Hematopoietic multipotent progenitor cell treated with erythropoietin and hydrocortisone succinate and interleukin-3 and kit ligand, for 8 days (in vitro differentiated cells): ENCODE results near the gene ENPP3.
A peak's percentile ranks its signal among the peaks of the same experiment; 100 is the strongest.

Experiments used
- DNase-seq: peaks from one replicate; pipeline ENCODE4 v3.0.0-alpha.2; 2015

ENPP3 gene

GRCh38 chr6:131642987-131643611 is 6.0 kb downstream of the ENPP3 start:
- DNase-seq, result peak; percentile 24

DNA sequence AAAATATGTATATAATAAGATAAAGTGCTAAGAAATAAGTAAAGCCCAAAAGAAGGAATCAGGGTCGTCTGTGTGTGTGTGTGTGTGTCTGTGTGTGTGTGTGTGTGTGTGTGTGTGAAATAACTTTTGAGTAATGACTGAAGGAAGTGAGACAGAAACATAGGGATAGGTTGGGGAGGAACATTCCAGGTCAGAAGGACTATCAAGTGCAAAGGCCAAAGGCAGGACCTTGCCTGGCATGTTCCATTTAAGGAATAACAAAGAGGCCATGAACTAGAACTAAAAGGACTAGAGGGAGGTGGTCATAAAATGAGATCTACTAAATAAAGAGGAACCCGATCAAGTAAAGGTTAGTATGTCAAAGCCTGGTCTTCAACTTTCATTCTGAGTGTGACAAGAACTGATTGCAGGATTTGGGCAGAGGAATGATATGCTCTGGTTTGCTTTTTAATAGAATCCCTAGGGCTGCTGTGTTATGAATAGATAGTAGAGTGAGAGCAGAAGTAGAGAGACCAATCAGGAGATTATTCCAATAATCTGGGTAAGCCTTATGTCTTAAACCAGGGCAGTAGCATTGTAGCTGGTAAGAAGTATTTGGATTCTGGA is 6.9 kb downstream of the ENPP3 start:
- peak; percentile 46 for DNase-seq

- no peak for DNase-seq
Observed at GRCh38 chr6:131644921-131645320, 7.8 kb downstream of the ENPP3 start.

DNA sequence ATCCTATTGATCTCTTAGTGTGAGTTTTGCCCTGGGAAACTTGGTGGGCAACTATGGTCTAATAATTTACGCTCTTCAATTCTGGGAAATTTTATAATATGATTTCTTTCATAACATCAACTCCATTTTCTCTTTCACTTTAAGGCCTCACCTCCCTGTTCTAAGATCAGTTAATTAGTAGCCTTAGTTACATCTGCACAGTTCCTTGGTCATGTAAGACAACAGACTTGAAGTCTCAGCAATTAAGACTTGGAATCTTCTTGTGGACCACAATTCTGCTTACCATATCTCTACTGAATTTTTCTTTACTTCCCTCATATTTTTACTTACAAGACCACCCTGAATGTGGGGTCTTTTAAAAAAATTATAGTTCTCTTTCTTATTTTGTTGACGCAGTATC is 8.7 kb downstream of the ENPP3 start:
- DNase-seq, result peak; percentile 29

DNA sequence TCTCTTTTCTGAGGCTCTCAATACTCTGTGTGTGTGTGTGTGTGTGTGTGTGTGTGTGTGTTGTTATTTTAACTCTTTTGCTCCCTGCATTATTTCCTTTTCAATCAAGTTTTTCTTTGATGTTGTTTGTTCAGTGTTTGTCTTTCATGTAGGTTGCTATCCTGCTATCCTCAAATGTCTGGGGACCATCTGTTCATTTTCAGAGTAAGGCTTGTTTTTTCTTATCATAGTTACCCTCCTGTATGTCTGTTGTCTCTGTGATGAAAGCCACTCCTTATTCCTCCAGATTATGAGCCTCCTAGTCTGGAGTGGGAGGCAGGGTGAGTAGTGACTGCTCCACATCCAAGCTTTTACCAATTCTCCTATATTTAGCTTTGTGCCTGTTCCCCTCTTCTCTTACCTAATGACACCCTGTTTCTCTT is 9.2 kb downstream of the ENPP3 start:
- peak; percentile 93 for DNase-seq

DNA sequence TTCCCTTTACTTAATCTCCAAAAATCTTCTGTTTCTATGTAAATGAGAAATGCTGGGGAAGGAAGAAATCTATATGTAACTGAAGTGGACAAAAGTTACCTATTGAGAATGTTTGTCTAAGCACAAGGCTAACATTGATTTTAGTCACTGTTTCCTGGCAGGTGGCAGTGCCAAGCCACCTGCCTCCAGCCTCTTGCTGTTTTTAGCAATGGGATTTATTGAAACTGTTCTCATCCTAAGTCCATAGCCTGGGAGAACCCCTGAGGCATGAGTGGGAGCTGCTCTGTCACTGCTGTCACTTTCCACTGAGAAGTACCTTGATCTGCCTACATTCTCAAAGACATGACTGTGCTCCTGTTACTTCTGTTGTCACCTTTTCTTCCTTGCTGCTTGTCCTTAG is 14.7 kb downstream of the ENPP3 start:
- no peak for DNase-seq

GRCh38 chr6:131652472-131652871 is 15.4 kb downstream of the ENPP3 start:
- no peak for DNase-seq

DNA sequence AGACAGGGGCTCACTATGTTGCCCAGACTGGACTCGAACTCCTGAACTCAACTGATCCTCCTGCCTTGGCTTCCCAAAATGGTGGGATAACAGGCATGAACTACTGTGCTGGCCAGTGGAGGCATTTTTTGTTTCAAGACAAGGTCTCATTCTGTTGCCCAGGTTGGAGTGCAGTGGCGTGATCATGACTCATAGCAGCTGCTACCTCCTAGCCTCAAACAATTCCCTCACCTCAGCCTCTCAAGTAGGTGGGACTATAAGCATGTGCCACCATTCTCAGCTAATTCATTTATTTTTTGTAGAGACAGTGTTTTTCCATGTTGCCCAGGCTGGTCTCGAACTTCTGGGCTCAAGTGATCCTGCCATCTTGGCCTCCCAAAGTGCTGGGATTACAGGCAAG is 17.2 kb downstream of the ENPP3 start:
- DNase-seq, result no peak

- no peak for DNase-seq
Observed at GRCh38 chr6:131655387-131655786, 18.3 kb downstream of the ENPP3 start.

GRCh38 chr6:131655951-131656350 is 18.8 kb downstream of the ENPP3 start:
- DNase-seq, result no peak

DNA sequence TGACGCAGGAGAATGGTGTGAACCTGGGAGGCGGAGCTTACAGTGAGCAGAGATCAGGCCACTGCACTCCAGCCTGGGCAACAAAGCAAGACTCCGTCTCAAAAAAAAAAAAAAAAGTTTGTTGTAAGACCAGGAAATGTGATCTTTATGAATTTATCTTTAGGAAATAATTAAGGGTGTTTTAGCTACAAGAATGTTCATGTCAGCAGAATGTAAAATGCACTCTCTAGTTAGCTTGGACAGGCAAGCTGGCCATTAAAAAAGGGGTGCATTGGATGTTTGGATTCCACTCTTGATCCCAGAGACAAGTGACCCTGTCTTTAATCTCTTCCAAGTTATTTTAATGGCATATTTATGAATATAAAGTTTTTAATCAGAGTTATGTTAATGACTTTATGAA is 19.6 kb downstream of the ENPP3 start:
- no peak for DNase-seq

DNA sequence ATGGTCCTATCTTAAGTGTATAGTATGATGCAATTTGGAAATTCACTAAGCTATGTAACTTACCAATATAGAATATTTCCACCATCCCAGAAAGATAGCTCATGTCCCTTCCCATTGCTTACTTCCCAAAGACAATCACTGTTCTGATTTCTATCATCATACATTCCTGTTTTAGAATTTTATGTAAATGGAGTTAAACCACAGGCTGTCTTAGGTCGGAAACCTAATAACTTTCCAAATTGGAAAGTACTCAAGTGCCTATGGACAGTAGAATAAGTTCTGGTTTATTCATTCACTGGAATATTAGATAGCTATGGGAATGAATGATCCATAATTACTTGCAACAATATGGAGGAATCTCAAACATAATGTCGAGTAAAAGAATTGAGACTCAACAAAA is 20.1 kb downstream of the ENPP3 start:
- no peak for DNase-seq

GRCh38 chr6:131657630-131658111 is 20.6 kb downstream of the ENPP3 start:
- DNase-seq, result peak; percentile 53

GRCh38 chr6:131658287-131658686 is 21.2 kb downstream of the ENPP3 start:
- DNase-seq, result no peak

DNA sequence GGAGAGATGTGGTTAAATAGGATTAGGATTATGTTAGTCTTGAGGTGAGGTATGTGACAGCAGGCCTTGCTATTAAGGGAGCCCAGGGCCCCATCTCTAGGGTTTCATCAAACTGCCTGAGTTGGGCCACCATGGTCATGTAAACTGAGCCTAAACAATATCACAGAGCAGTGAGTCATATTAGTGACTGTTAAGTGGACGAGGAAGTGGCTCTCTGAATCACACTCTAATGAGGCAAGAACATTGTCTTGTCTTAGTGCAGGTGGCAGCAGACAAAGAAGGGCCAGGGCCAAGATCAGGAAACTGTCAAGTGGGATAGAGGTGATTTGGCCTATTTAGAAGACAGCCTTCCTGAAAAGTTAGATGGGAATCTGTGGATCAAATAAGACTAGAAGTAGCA is 23.1 kb downstream of the ENPP3 start:
- peak; percentile 14 for DNase-seq

DNA sequence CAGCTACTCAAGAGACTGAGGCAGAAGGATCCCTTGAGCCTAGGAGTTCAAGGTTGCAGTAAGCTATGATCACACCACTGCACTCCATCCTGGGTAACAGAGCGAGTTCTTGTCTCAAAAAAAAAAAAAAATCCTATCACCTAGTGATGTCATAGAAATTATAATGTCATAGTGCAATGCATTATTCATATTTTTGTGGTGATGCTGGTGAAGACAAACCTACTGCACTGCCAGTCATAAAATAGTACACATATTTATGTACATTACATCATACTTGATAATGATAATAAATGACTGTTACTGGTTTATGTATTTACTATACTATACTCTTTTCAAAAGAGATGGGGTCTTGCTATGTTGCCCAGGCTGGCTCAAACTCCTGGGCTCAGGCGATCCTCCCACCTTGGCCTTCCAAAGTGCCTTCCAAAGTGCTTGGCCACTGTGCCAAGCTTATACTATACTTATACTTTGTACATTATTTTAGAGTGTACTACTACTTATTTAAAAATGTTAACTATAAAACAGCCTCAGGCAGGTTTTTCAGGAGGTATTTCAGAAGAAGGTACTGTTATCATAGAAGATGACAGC is 26.6 kb downstream of the ENPP3 start:
- no peak for DNase-seq

DNA sequence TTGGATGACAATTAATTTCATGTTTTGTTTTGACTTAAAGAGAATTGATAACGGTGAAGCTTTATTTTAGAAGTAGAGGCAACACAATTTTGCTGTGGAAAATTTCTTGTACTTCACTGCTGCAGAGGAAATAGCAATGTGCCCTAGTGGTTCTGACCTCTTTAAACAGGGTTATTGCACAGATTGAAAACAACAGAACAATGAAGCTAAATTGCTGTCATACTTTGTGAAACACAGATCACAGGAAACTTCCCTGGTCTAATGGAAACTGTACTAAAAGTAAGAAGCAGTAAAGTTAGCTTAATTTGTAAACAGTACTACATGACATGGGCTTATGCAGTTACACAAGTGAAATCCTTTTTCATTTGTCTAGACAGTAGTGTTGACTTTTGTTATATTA is 32.8 kb downstream of the ENPP3 start:
- no peak for DNase-seq

- DNase-seq, result no peak
Observed at GRCh38 chr6:131673184-131673583, 36.1 kb downstream of the ENPP3 start.

DNA sequence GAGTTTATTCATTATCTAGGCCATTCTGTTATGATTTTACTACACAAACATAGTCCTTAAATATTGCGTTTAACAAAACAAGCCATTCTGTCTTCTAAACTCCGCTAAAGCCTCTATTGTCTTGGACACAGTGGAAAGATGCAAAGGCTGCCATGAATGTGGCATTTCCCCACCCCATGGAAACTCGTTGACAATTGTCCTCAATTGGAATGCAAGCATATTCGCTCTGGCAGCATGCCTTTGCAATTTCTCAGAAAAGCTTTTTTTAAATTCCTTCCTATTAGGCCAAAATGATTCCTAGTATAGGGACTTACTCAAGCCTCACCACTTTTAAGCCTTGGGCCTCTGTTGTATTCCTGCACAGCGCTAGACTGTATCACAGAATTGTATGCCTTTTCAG is 41.3 kb downstream of the ENPP3 start:
- no peak for DNase-seq

DNA sequence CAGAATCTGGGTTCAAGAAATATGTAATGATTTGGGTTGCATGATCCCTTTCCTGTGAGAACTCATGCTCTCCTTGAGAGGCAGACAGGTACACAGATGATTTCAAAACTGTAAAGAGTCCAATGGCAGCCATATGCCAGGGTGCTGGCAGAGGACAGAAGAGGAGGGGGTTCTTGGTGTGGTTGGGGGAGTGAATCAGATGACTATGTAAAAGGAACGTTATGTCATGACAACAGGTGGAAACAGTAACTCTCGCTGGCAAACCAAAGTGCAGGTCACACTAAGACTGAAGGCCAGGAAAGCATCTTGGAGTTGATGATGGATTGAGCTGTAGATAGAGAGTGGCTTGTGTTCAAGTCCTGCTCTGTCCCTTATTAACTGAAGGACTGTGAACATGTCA is 43.8 kb downstream of the ENPP3 start:
- DNase-seq, result no peak

DNA sequence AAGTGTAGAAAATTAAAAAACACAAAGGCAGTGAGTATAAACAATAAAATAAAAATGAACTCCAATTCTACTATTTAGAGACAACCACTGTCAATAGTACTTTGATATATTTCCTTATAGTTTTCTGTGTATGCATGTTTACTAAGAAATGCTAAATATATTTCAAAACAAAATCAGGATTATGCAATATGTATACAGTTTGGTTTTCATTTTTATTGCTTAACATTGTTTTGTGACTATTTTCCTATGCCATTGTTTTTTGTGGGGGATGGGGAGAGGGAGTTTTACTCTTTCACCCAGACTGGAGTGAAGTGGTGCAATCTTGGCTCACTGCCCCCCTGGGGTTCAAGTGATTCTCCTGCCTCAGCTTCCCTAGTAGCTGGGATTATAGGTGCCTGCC is 44.5 kb downstream of the ENPP3 start:
- DNase-seq, result no peak

DNA sequence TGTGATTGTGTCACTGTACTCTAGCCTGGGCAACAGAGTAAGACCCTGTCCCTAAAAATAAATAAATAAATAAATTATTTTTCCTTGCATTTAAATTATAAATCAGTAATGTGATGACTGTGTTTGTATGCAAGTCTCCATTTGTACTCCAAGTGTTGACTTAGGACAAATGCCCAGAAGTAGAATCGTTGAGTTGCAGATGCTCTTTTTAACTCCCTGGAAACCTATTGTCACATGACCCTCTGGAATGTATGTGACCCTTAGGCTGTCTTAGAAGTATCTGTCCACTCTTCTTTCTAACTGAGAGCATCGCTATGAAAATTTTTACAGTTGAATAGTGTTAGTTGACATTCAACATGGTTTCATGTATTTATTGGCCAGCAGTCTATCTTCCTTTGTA is 45.3 kb downstream of the ENPP3 start:
- DNase-seq, result no peak

DNA sequence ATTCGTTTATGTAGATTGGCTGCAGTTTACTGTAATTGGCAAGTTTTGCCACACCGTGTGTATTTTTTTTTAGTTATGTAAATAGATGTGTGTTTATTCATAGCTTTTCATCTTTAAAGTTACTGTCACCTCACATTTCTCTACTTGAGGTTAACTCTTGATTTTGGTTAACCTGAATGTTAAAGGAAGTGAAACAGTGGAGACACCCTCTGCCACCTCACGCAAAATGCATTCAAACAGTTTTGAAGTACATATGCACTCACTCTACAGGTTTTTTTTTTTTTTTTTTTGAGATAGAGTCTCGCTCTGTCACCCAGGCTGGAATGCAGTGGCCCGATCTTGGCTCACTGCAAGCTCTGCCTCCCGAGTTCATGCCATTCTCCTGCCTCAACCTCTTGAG is 46.4 kb downstream of the ENPP3 start:
- DNase-seq, result no peak

DNA sequence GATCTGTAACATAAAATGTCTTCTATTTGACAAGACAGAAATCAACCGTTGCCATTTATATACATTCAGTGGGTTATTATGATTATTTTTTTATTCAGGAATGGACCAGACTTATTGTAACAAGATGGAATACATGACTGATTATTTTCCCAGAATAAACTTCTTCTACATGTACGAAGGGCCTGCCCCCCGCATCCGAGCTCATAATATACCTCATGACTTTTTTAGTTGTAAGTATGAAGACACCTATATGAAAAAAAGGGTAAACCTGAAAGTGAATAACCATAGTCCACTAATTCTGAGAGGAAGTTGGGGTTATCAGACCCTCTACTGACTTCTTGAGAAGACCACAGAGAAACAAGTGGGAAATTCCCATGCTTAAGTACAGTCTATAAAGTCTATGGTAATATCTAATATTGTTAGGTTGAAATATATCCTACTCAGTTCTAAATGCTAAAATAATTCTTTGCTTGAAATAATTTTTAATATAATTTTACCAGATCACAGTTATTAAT is 48.2 kb downstream of the ENPP3 start:
- DNase-seq, result no peak
